Smooth muscle cell (in vitro differentiated cells): ENCODE measurements around the gene CHRNA4. TPM values are rescaled to one million over a fixed set of nuclear protein-coding genes. Genes with fewer than 3 reads are reported as not detected.

Experiments used
- DNase-seq: peaks from one replicate; lab custom pipeline; 2025; ENCODE audit not compliant: unreplicated experiment; lab: John Stamatoyannopoulos, UW
- H2AFZ ChIP-seq: fragments of 200-600 bp; sonication (generic); 2 replicates; pipeline ENCODE4 v1.6.0; 2016; ENCODE audit warnings: antibody characterized with exemption, low read depth, mild to moderate bottlenecking
- H3F3A ChIP-seq: fragments of 200-600 bp; sonication (generic); 2 replicates; pipeline ENCODE4 v1.6.0; 2017; ENCODE audit warnings: antibody characterized with exemption, low read depth
- H3K27ac ChIP-seq: fragments of 200-600 bp; sonication (generic); 2 replicates; pipeline ENCODE4 v1.5.1; 2016; ENCODE audit warnings: low read depth, mild to moderate bottlenecking
- H3K27me3 ChIP-seq: fragments of 200-600 bp; sonication (generic); 2 replicates; pipeline ENCODE4 v1.6.1; 2016; ENCODE audit warnings: low read depth, mild to moderate bottlenecking
- H3K36me3 ChIP-seq: fragments of 200-600 bp; sonication (generic); 2 replicates; pipeline ENCODE4 v1.5.1; 2016; ENCODE audit warnings: low read depth
- H3K4me1 ChIP-seq: fragments of 200-600 bp; sonication (generic); 2 replicates; pipeline ENCODE4 v1.5.1; 2016; ENCODE audit warnings: low read depth
- H3K4me2 ChIP-seq: fragments of 200-600 bp; sonication (generic); 2 replicates; pipeline ENCODE4 v1.6.0; 2016; ENCODE audit warnings: mild to moderate bottlenecking
- H3K4me3 ChIP-seq: fragments of 200-600 bp; sonication (generic); 2 replicates; pipeline ENCODE4 v1.5.1; 2016; ENCODE audit warnings: mild to moderate bottlenecking
- H3K79me2 ChIP-seq: fragments of 200-600 bp; sonication (generic); 2 replicates; pipeline ENCODE4 v1.6.0; 2016; ENCODE audit warnings: low read depth, mild to moderate bottlenecking
- H3K9ac ChIP-seq: fragments of 200-600 bp; sonication (generic); 2 replicates; pipeline ENCODE4 v1.6.0; 2016; ENCODE audit warnings: low read depth
- H3K9me3 ChIP-seq: fragments of 200-600 bp; sonication (generic); replicated peaks from 2 replicates; pipeline ENCODE4 v1.5.1; 2016; ENCODE audit warnings: low read depth
- H4K20me1 ChIP-seq: fragments of 200-600 bp; sonication (generic); 2 replicates; pipeline ENCODE4 v1.6.0; 2016; ENCODE audit warnings: low read depth
- WGBS: methylation state at CpG from one replicate; pipeline ENCODE4 v1.1.7; 2016; ENCODE audit warnings: low lambda C conversion rate; 5-methylcytosine and 5-hydroxymethylcytosine counted together
- polyA plus RNA-seq: library from polyadenylated mRNA; unstranded; fragments of >200 nt; fragmentation: Nextera tagmentation; extraction: Ambion mirVana; gene quantifications from 2 replicates; pipeline ENCODE4 v1.2.1, GENCODE V29; 2016
- total RNA-seq: library from RNA; depleted of rRNA; stranded (reverse); fragments of >200 nt; gene quantifications from 2 replicates; pipeline ENCODE4 v1.2.3, GENCODE V29; 2014
- TF ChIP-seq, protein P1 (sequence below): fragments of 200-600 bp; sonication (generic); IDR thresholded peaks from 2 replicates; pipeline ENCODE4 v1.5.1; 2017; ENCODE audit warnings: borderline replicate concordance, mild to moderate bottlenecking, antibody characterized with exemption; ENCODE audit not compliant: insufficient read depth, poor library complexity, severe bottlenecking

Gene CHRNA4
- total and polyA plus RNA-seq, 2 experiments from 2014 or later = 0.03 TPM; not detected in 1

DNA sequence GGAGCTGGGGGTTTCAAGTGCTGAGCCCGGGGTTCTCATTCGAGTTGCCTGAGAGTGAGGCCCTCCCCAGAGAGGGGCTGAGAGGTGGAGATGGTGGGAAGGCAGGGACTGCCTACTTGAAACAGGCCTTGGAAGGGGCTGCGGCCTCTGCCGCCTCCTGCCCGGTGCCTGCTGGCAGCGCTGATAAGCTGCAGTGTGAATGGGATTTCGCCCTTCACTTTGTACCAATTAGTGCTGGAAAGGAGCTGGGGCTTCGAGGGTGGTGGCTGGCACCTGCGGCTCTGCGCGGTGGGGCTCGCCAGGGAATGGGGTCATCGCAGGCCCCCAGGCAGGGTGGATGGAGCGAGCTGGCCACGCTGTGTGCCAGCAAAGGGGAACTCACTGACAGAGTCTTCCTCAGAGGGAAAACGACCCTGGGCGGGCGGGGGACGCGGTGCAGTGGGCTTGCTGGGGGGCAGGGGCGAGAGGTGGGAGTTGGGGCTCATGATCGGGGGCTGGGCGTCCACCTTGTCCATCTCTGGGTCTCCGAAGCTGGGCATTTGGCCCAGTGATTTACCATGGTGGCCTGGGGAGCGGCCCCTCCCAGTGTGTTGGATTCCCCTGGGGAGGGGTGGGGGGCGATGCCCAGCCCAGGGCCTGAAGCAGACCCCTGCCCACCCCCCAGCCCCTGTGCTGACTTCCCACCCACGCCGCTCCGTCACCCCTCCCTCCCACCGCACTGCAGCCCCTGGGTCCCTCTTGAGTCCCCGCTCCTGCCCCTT, 45.2 kb downstream of the CHRNA4 start:
- no peaks in the 10 kb centered on the region for H3K4me1 ChIP-seq
- H3F3A ChIP-seq = no peaks in the 10 kb centered on the region
- H3K9ac ChIP-seq = no peak overlapping the region
- no peak overlapping the region for H3K27ac ChIP-seq
- no peak for DNase-seq
- H2AFZ ChIP-seq = no peak overlapping the region
- no peaks in the 10 kb centered on the region for H3K9me3 ChIP-seq
- TF ChIP-seq, protein P1, sequence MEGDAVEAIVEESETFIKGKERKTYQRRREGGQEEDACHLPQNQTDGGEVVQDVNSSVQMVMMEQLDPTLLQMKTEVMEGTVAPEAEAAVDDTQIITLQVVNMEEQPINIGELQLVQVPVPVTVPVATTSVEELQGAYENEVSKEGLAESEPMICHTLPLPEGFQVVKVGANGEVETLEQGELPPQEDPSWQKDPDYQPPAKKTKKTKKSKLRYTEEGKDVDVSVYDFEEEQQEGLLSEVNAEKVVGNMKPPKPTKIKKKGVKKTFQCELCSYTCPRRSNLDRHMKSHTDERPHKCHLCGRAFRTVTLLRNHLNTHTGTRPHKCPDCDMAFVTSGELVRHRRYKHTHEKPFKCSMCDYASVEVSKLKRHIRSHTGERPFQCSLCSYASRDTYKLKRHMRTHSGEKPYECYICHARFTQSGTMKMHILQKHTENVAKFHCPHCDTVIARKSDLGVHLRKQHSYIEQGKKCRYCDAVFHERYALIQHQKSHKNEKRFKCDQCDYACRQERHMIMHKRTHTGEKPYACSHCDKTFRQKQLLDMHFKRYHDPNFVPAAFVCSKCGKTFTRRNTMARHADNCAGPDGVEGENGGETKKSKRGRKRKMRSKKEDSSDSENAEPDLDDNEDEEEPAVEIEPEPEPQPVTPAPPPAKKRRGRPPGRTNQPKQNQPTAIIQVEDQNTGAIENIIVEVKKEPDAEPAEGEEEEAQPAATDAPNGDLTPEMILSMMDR = no peak
- no peak overlapping the region for H3K4me3 ChIP-seq
- H3K79me2 ChIP-seq = no peaks in the 10 kb centered on the region
- no peaks in the 10 kb centered on the region for H3K36me3 ChIP-seq
- 90% methylated on average over 22 of the region's 31 CpGs for WGBS
- H4K20me1 ChIP-seq = no peaks in the 10 kb centered on the region
- H3K4me2 ChIP-seq = no peak overlapping the region
- H3K27me3 ChIP-seq = no peaks in the 10 kb centered on the region

DNA sequence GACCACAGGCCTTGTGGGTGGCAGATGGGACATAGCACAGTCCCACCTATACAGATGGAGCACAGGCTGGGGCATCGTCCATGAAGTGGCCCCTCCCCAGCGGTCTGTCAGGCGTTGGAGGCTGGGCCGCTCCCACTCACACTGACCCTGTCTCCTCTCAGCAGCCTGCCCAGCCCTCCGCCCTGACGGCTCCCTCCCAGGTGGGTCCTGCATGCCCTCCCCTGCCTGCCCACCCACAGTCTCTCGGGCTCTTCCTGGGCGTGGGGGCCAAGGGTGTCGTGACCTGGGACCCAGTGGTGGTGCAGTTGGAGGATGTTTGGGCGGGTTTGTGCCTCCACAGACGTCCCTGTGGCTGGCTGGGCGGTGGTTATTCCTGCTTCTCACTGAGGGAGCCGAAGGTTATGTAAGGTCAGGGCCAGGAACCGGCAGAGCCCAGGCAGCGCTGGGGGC, 45.9 kb downstream of the CHRNA4 start:
- no peaks in the 10 kb centered on the region for H3F3A ChIP-seq
- H3K9ac ChIP-seq = no peak overlapping the region
- H3K27me3 ChIP-seq = no peaks in the 10 kb centered on the region
- H3K4me3 ChIP-seq = no peak overlapping the region
- no peaks in the 10 kb centered on the region for H3K79me2 ChIP-seq
- TF ChIP-seq, protein P1 = no peak
- no peaks in the 10 kb centered on the region for H3K36me3 ChIP-seq
- no peak overlapping the region for H3K4me2 ChIP-seq
- WGBS = 85% methylated on average over 15 of the region's 15 CpGs
- no peak for DNase-seq
- no peaks in the 10 kb centered on the region for H4K20me1 ChIP-seq
- H3K9me3 ChIP-seq = no peaks in the 10 kb centered on the region
- H2AFZ ChIP-seq = no peak overlapping the region
- no peaks in the 10 kb centered on the region for H3K4me1 ChIP-seq
- no peak overlapping the region for H3K27ac ChIP-seq

DNA sequence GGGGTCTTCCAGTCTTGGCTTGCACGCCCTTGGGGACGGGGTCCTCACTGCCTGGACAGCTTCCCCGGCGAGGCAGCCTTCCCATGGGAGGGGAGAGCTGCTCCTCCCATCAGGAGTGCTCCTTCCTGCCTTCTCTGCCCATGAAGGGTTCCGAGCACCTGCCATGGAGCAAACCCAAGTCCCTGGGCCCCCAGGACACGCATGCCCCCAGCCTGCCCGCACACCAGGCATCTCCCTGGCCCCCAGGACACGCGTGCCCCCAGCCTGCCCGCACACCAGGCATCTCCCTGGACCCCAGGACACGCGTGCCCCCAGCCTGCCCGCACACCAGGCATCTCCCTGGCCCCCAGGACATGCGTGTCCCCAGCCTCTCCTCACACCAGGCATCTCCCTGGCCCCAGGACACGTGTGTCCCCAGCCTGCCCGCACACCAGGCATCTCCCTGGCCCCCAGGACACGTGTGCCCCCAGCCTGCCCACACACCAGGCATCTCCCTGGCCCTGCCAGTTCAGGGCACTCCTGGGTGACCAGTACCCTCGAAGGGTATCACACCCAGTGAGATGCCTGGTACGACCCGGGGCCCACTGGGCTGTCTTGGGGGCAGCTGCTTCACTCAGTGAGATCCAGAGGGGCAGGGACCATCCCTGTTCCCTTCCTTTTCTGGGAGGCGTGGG, 46.4 kb downstream of the CHRNA4 start:
- no peaks in the 10 kb centered on the region for H3K79me2 ChIP-seq
- H3K4me3 ChIP-seq = no peak overlapping the region
- H3K27ac ChIP-seq = no peak overlapping the region
- 92% methylated on average over 16 of the region's 21 CpGs for WGBS
- no peaks in the 10 kb centered on the region for H3K9me3 ChIP-seq
- no peak overlapping the region for H3K9ac ChIP-seq
- H4K20me1 ChIP-seq = no peaks in the 10 kb centered on the region
- H3K4me1 ChIP-seq = no peaks in the 10 kb centered on the region
- no peak overlapping the region for H2AFZ ChIP-seq
- H3K27me3 ChIP-seq = no peaks in the 10 kb centered on the region
- no peak overlapping the region for H3K4me2 ChIP-seq
- DNase-seq = no peak
- TF ChIP-seq, protein P1 = no peak
- H3F3A ChIP-seq = no peaks in the 10 kb centered on the region
- H3K36me3 ChIP-seq = no peaks in the 10 kb centered on the region

DNA sequence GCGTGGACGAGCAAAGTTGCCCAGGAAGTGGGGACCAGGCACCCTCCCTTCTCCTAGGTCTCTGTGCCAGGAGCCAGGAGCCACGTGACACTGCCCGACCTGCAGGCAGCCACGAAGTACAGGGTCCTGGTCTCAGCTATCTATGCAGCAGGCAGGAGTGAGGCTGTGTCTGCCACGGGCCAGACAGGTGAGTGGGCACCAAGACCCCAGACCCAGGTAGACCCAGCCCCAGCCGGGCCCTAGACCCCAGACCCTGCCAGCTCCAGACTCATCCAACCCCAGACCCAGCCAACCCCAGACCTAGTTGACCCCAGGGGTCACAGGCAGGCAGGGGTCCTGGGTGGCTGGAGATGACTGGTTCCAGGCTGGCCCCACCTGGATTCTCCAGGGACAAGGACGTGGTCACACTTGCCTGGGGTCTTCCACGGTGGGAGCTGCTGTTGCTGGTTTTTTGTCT, 47.1 kb downstream of the CHRNA4 start:
- Histone ChIP-seq H3K27me3 (no peaks in the 10 kb centered on the region), H3K4me1 (no peaks in the 10 kb centered on the region), H3K36me3 (no peaks in the 10 kb centered on the region), H2AFZ (no peak overlapping the region), H4K20me1 (no peaks in the 10 kb centered on the region), H3K27ac (no peak overlapping the region), H3K4me3 (no peak overlapping the region), H3K79me2 (no peaks in the 10 kb centered on the region), H3F3A (no peaks in the 10 kb centered on the region), H3K9ac (no peak overlapping the region), H3K9me3 (no peaks in the 10 kb centered on the region), H3K4me2 (no peak overlapping the region)
- 85% methylated on average over 9 of the region's 9 CpGs for WGBS
- TF ChIP-seq, protein P1 = no peak
- DNase-seq = no peak
